ENCODE results near the gene ZNF14. TPM values are rescaled to one million over a fixed set of nuclear protein-coding genes. Genes with fewer than 3 reads are reported as not detected.
"Not testable (repeated sequence)": the region's sequence is repeated elsewhere in the genome, so short reads cannot be mapped to it uniquely, and the experiment has no call there.

The ZNF14 gene
- polyA plus RNA-seq, 2 donors: 2.2 to 2.3 TPM

DNA sequence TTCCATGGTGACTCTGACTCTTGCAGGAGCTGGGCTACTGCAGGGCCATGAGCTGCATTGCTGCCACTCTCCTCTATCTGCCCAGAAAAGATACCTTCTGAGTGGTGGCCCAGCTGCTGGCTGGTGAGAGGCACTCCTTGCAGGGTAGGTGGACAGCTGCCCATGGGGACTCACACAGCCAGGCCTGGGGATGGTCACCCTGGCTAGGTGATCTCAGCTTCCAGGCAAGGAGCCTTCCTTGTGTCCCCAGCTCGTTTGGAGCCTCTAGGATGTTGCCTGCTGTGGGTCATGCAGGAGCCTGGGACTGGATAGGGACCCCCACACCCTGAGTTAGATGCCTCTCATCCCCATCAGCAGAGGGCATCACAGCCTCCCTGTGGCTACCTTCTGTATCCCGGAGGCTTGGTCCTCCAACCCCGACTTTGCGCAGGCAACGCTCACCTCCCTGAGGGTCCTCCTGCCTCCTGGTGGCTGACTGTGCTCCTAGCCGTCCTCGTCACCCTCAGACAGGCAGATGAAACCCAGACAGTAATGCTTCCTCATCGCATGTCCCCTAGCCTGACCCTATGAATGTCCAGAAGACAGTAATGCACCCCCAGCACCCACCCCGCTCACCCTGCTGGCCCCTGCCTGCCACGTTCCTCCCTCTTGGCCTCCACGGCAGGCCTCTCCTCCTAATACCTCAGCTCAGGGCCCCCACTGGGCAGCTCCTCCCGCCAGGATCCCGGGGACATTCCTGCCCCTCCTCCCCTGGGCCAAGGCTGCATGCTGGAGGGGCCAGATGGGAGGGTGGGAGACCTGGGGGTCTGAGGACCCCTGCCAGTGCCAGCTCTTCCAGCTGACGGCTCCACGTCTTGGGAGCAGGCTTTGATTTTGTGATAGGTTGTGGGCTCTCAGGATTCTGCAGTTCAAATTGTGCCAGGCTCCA, 13.6 kb upstream of the ZNF14 start:
- H3K4me3 ChIP-seq (ENCODE audit: low read depth in 1 of 2, low read length in 2 of 2): no peak overlapping the region
- no peaks in the 10 kb centered on the region for H3K36me3 ChIP-seq (ENCODE audit: control insufficient read depth in 2 of 2, insufficient read depth in 2 of 2, low read length in 1 of 2)
- no peaks in the 10 kb centered on the region for H3K4me1 ChIP-seq (ENCODE audit: control insufficient read depth in 2 of 2, insufficient read depth in 2 of 2, low read length in 1 of 2)
- H3K27ac ChIP-seq (ENCODE audit: low read depth in 2 of 2, low read length in 1 of 2): no peak overlapping the region
- peaks cover 12 to 14% of the 10 kb centered on the region in 2 donors for H3K9me3 ChIP-seq (ENCODE audit: control insufficient read depth in 2 of 2, insufficient read depth in 1 of 2, low read depth in 1 of 2, low read length in 1 of 2)
- 64% methylated on average over 15 of the region's 15 CpGs for WGBS, 2 donors
- H3K27me3 ChIP-seq (ENCODE audit: control insufficient read depth in 1 of 2, insufficient read depth in 2 of 2, low read length in 2 of 2): no peaks in the 10 kb centered on the region

DNA sequence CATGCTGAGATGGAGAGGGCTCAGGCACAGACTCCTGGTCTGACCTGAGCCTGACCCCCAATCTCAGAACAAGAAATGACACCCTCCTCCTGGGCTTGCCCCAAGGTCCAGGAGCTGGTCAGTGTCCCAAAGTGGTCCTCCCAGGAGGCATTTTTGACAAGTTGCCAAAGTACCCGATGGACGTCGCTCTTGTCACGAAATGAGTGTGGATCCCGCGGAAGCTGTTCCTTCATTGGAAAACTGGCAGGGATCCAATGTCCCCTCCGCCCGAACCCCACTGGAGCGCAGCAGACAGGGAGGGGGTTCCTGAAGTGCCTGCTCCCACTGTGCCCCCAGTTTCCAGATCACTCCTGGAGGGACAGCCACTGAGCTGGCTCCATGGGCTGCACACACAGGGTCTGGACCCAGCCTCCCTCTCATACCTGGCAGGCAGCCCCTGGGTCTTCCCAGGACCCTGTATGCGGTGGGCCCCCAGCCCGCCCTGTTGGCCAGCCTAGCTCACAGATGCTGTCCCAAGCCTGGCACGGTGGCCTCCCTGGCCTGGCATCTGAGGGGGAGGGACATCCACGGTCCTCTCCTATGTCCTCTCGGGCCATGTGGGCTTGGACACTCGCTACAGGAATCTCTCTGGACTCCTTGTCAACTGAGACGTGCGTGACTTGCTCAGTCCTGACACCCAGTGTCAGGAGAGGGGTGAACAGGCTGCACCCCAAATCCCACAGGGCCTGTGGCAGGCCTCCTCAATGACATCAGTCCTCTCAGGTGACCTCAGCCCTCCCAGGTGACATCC, 12.8 kb upstream of the ZNF14 start:
- no peak overlapping the region for H3K4me3 ChIP-seq (ENCODE audit: low read depth in 1 of 2, low read length in 2 of 2)
- no peak overlapping the region for H3K27ac ChIP-seq (ENCODE audit: low read depth in 2 of 2, low read length in 1 of 2)
- no peaks in the 10 kb centered on the region for H3K27me3 ChIP-seq (ENCODE audit: control insufficient read depth in 1 of 2, insufficient read depth in 2 of 2, low read length in 2 of 2)
- H3K9me3 ChIP-seq (ENCODE audit: control insufficient read depth in 2 of 2, insufficient read depth in 1 of 2, low read depth in 1 of 2, low read length in 1 of 2): peaks cover 6 to 12% of the 10 kb centered on the region in 2 donors
- 79 to 81% methylated on average over 17 of the region's 17 CpGs for WGBS, 2 donors
- no peaks in the 10 kb centered on the region for H3K4me1 ChIP-seq (ENCODE audit: control insufficient read depth in 2 of 2, insufficient read depth in 2 of 2, low read length in 1 of 2)
- H3K36me3 ChIP-seq (ENCODE audit: control insufficient read depth in 2 of 2, insufficient read depth in 2 of 2, low read length in 1 of 2): no peaks in the 10 kb centered on the region

DNA sequence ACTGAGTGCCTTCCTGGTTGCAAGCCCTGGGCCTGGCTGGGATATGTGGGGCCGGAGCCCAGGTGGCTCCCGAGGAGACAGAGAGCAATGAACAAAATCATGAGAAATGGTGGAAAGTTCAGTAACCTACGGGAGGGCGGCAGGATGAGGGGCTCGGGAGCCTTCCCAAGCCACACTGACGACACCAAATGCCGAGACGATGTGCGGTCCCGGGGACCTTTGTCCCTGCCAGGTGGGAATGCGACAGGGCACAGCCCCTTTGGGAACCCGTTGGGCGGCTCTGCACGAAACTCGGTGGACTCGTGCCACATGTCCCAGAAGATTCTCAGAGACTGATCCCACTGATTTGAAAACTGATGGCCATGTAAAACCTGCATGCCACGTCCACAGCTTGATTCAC, 11.7 kb upstream of the ZNF14 start:
- H3K27ac ChIP-seq (ENCODE audit: low read depth in 2 of 2, low read length in 1 of 2): no peak overlapping the region
- WGBS, 2 donors: 89 to 93% methylated on average over 16 to 17 of the region's 17 CpGs
- H3K27me3 ChIP-seq (ENCODE audit: control insufficient read depth in 1 of 2, insufficient read depth in 2 of 2, low read length in 2 of 2): no peaks in the 10 kb centered on the region
- H3K4me3 ChIP-seq (ENCODE audit: low read depth in 1 of 2, low read length in 2 of 2): no peak overlapping the region
- H3K36me3 ChIP-seq (ENCODE audit: control insufficient read depth in 2 of 2, insufficient read depth in 2 of 2, low read length in 1 of 2): no peaks in the 10 kb centered on the region
- no peaks in the 10 kb centered on the region for H3K4me1 ChIP-seq (ENCODE audit: control insufficient read depth in 2 of 2, insufficient read depth in 2 of 2, low read length in 1 of 2)
- peaks cover 8 to 12% of the 10 kb centered on the region in 2 donors for H3K9me3 ChIP-seq (ENCODE audit: control insufficient read depth in 2 of 2, insufficient read depth in 1 of 2, low read depth in 1 of 2, low read length in 1 of 2)

DNA sequence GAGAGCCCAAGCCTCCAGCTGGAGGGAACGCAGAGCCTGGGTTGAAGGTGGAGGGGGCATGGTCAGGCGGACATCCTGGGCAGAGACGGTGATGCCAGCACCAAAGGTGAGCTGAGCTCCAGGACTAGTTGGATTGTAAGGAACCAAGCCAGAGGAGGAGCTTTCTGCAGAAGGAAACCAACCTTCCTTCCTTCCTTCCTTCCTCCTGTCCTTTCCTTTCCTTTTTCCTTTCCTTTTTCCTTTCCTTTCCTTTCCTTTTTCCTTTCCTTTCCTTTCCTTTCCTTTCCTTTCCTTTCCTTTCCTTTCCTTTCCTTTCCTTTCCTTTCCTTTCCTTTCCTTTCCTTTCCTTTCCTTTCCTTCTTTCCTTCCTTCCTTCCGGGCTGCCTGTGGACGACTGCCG, 11.0 kb upstream of the ZNF14 start:
- not testable (repeated sequence) for H3K4me1 ChIP-seq (ENCODE audit: control insufficient read depth in 2 of 2, insufficient read depth in 2 of 2, low read length in 1 of 2); H3K27ac ChIP-seq (ENCODE audit: low read depth in 2 of 2, low read length in 1 of 2); H3K4me3 ChIP-seq (ENCODE audit: low read depth in 1 of 2, low read length in 2 of 2); H3K27me3 ChIP-seq (ENCODE audit: control insufficient read depth in 1 of 2, insufficient read depth in 2 of 2, low read length in 2 of 2); H3K36me3 ChIP-seq (ENCODE audit: control insufficient read depth in 2 of 2, insufficient read depth in 2 of 2, low read length in 1 of 2)
- H3K9me3 ChIP-seq (ENCODE audit: control insufficient read depth in 2 of 2, insufficient read depth in 1 of 2, low read depth in 1 of 2, low read length in 1 of 2): peaks cover 12 to 15% of the 10 kb centered on the region in 2 donors
- 79% methylated on average over 6 of the region's 6 CpGs for WGBS, 2 donors

- Histone ChIP-seq H3K27ac (ENCODE audit: low read depth in 2 of 2, low read length in 1 of 2) (no peak overlapping the region), H3K27me3 (ENCODE audit: control insufficient read depth in 1 of 2, insufficient read depth in 2 of 2, low read length in 2 of 2) (no peaks in the 10 kb centered on the region), H3K4me3 (ENCODE audit: low read depth in 1 of 2, low read length in 2 of 2) (no peak overlapping the region), H3K9me3 (ENCODE audit: control insufficient read depth in 2 of 2, insufficient read depth in 1 of 2, low read depth in 1 of 2, low read length in 1 of 2) (peaks cover 12 to 19% of the 10 kb centered on the region in 2 donors), H3K4me1 (ENCODE audit: control insufficient read depth in 2 of 2, insufficient read depth in 2 of 2, low read length in 1 of 2) (no peaks in the 10 kb centered on the region), H3K36me3 (ENCODE audit: control insufficient read depth in 2 of 2, insufficient read depth in 2 of 2, low read length in 1 of 2) (no peaks in the 10 kb centered on the region)
- WGBS, 2 donors: 85 to 89% methylated on average over 6 of the region's 6 CpGs
Observed at GRCh38 chr19:19743176-19743575, 10.3 kb upstream of the ZNF14 start.

- no peaks in the 10 kb centered on the region for H3K27me3 ChIP-seq (ENCODE audit: control insufficient read depth in 1 of 2, insufficient read depth in 2 of 2, low read length in 2 of 2)
- H3K4me1 ChIP-seq (ENCODE audit: control insufficient read depth in 2 of 2, insufficient read depth in 2 of 2, low read length in 1 of 2): no peaks in the 10 kb centered on the region
- H3K9me3 ChIP-seq (ENCODE audit: control insufficient read depth in 2 of 2, insufficient read depth in 1 of 2, low read depth in 1 of 2, low read length in 1 of 2): peaks cover 12 to 19% of the 10 kb centered on the region in 2 donors
- WGBS, 2 donors: 83 to 87% methylated on average over 9 of the region's 9 CpGs
- H3K27ac ChIP-seq (ENCODE audit: low read depth in 2 of 2, low read length in 1 of 2): no peak overlapping the region
- H3K36me3 ChIP-seq (ENCODE audit: control insufficient read depth in 2 of 2, insufficient read depth in 2 of 2, low read length in 1 of 2): no peaks in the 10 kb centered on the region
- H3K4me3 ChIP-seq (ENCODE audit: low read depth in 1 of 2, low read length in 2 of 2): no peak overlapping the region
Observed at GRCh38 chr19:19742773-19743172, 9.9 kb upstream of the ZNF14 start.

DNA sequence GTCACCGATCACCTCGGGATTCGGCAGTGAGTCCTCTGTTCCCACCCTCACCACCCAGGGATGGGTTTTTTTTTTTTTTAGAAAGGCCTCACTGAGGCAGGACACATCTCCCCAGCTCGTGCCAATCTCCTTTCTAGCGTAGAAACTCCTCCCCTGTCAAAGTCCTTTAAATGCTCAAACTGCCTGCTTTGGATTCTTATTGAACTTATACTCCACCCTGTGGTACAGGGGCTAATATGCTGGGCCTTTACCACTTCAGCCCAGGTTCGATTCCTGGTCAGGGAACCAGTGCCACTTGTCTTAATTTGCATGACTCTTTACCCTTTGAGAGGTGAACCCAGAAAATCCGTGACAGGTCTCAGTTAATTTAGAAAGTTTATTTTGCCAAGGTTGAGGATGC, 8.3 kb upstream of the ZNF14 start:
- Histone ChIP-seq H3K27me3 (ENCODE audit: control insufficient read depth in 1 of 2, insufficient read depth in 2 of 2, low read length in 2 of 2) (no peaks in the 10 kb centered on the region), H3K4me3 (ENCODE audit: low read depth in 1 of 2, low read length in 2 of 2) (no peak overlapping the region), H3K4me1 (ENCODE audit: control insufficient read depth in 2 of 2, insufficient read depth in 2 of 2, low read length in 1 of 2) (no peaks in the 10 kb centered on the region), H3K36me3 (ENCODE audit: control insufficient read depth in 2 of 2, insufficient read depth in 2 of 2, low read length in 1 of 2) (no peaks in the 10 kb centered on the region), H3K27ac (ENCODE audit: low read depth in 2 of 2, low read length in 1 of 2) (no peak overlapping the region), H3K9me3 (ENCODE audit: control insufficient read depth in 2 of 2, insufficient read depth in 1 of 2, low read depth in 1 of 2, low read length in 1 of 2) (peaks cover 7 to 18% of the 10 kb centered on the region in 2 donors)
- 81 to 85% methylated on average over 7 of the region's 7 CpGs for WGBS, 2 donors

DNA sequence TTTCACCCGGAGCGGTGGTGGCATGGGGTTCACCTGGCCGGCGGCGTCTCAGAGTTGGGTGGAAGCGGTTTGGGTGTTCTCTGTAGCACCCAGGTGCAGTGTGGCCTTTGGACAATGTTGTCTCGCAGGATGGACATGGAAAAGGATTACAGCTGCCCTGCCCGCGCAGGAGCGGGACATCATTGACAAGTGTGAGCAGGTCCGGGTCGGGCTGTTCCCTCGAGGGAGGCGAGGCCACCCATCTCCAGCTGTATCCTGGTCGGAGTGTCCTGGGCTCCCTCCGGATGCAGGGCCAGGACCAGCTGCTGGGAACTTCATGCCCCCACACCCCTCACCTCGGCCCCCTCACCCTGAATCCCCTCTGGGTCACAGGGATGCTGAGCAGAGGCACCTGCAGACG, 7.8 kb upstream of the ZNF14 start:
- Histone ChIP-seq H3K4me1 (ENCODE audit: control insufficient read depth in 2 of 2, insufficient read depth in 2 of 2, low read length in 1 of 2) (no peaks in the 10 kb centered on the region), H3K36me3 (ENCODE audit: control insufficient read depth in 2 of 2, insufficient read depth in 2 of 2, low read length in 1 of 2) (no peaks in the 10 kb centered on the region), H3K9me3 (ENCODE audit: control insufficient read depth in 2 of 2, insufficient read depth in 1 of 2, low read depth in 1 of 2, low read length in 1 of 2) (peaks cover 7 to 18% of the 10 kb centered on the region in 2 donors), H3K4me3 (ENCODE audit: low read depth in 1 of 2, low read length in 2 of 2) (no peak overlapping the region), H3K27me3 (ENCODE audit: control insufficient read depth in 1 of 2, insufficient read depth in 2 of 2, low read length in 2 of 2) (no peaks in the 10 kb centered on the region), H3K27ac (ENCODE audit: low read depth in 2 of 2, low read length in 1 of 2) (no peak overlapping the region)
- WGBS, 2 donors: 89 to 90% methylated on average over 18 of the region's 18 CpGs

- H3K4me1 ChIP-seq (ENCODE audit: control insufficient read depth in 2 of 2, insufficient read depth in 2 of 2, low read length in 1 of 2): no peaks in the 10 kb centered on the region
- 89 to 94% methylated on average over 1 of the region's 1 CpG for WGBS, 2 donors
- peaks cover 0 to 18% of the 10 kb centered on the region in 2 donors for H3K9me3 ChIP-seq (ENCODE audit: control insufficient read depth in 2 of 2, insufficient read depth in 1 of 2, low read depth in 1 of 2, low read length in 1 of 2)
Observed at GRCh38 chr19:19738564-19738963, 5.7 kb upstream of the ZNF14 start.

More at GRCh38 chr19:19738564-19738963, 5.7 kb upstream of the ZNF14 start:
- Histone ChIP-seq H3K27ac (ENCODE audit: low read depth in 2 of 2, low read length in 1 of 2) (no peak overlapping the region), H3K27me3 (ENCODE audit: control insufficient read depth in 1 of 2, insufficient read depth in 2 of 2, low read length in 2 of 2) (no peaks in the 10 kb centered on the region), H3K36me3 (ENCODE audit: control insufficient read depth in 2 of 2, insufficient read depth in 2 of 2, low read length in 1 of 2) (no peaks in the 10 kb centered on the region), H3K4me3 (ENCODE audit: low read depth in 1 of 2, low read length in 2 of 2) (no peak overlapping the region)
